HepG2 (cell line): ENCODE data around the gene CELSR3. TPM values are rescaled to one million over a fixed set of nuclear protein-coding genes. Genes with fewer than 3 reads are reported as not detected.
A peak's percentile ranks its signal among the peaks of the same experiment; 100 is the strongest.

Experiments
- NBN ChIP-seq: fragments of 450-650 bp; conservative IDR thresholded peaks from 2 replicates; pipeline ENCODE4 v1.6.1; 2017
- PCBP1 ChIP-seq: fragments of 200-400 bp; formaldehyde crosslinking; IDR thresholded peaks from 2 replicates; pipeline ENCODE4 v1.6.1; 2017; ENCODE audit warnings: mild to moderate bottlenecking, low read depth, low read length, borderline replicate concordance
- PRMT3 ChIP-seq: sonication (generic); formaldehyde crosslinking; IDR thresholded peaks from 2 replicates; pipeline ENCODE4 v1.8.1; 2022; ENCODE audit warnings: low read depth, mild to moderate bottlenecking, moderate library complexity, missing genetic modification reagents, borderline replicate concordance
- RELA ChIP-seq: sonication (generic); formaldehyde crosslinking; IDR thresholded peaks from 2 replicates; pipeline ENCODE4 v1.4.0; 2020; ENCODE audit warnings: missing genetic modification reagents
- RXRB ChIP-seq: IDR thresholded peaks from 2 replicates; pipeline ENCODE4 v1.6.1; 2016; ENCODE audit warnings: borderline replicate concordance, missing genetic modification reagents, missing compliant biosample characterization
- ZBTB7B ChIP-seq: sonication (generic); formaldehyde crosslinking; IDR thresholded peaks from 2 replicates; pipeline ENCODE4 v1.4.0; 2020; ENCODE audit warnings: missing genetic modification reagents
- ZBTB8A ChIP-seq: sonication (generic); formaldehyde crosslinking; IDR thresholded peaks from 2 replicates; pipeline ENCODE4 v1.4.0; 2020; ENCODE audit warnings: mild to moderate bottlenecking, low read depth, missing genetic modification reagents, borderline replicate concordance
- ZNF484 ChIP-seq: sonication (generic); formaldehyde crosslinking; IDR thresholded peaks from 2 replicates; pipeline ENCODE4 v1.5.1; 2020; ENCODE audit warnings: mild to moderate bottlenecking, low read depth, missing genetic modification reagents, borderline replicate concordance
- ZNF687 ChIP-seq: sonication (generic); formaldehyde crosslinking; IDR thresholded peaks from 2 replicates; pipeline ENCODE4 v1.5.1; 2020; ENCODE audit warnings: mild to moderate bottlenecking, missing genetic modification reagents, moderate library complexity
- polyA plus RNA-seq, 8 experiments: library from polyadenylated mRNA; depleted of rRNA in 3 of 8; stranded (reverse) in 7 of 8; unstranded in 1 of 8; fragments of >200 nt; fragmentation: Illumina TruSeq in 4 of 8; extraction: Trizol in 4 of 8; gene quantifications; 2 replicates each; pipeline versions ENCODE4 v1.2.1 to v1.2.3, GENCODE V29; 2011 to 2016; ENCODE audit warnings: low read depth in 4 of 8, missing spikeins in 1 of 8, mixed read lengths in 1 of 8; ENCODE audit not compliant: insufficient read depth in 1 of 8
- total RNA-seq, 5 experiments: library from RNA; depleted of rRNA; stranded (reverse); fragments of >200 nt; fragmentation: Illumina TruSeq; extraction: Trizol; gene quantifications; 2 replicates each; pipeline ENCODE4 v1.2.3, GENCODE V29; 2016; ENCODE audit warnings: low read depth in 1 of 5
- TF ChIP-seq, protein P1 (sequence below): sonication (generic); formaldehyde crosslinking; IDR thresholded peaks from 2 replicates; pipeline ENCODE4 v1.4.0; 2020; ENCODE audit warnings: missing genetic modification reagents, mild to moderate bottlenecking, borderline replicate concordance
- TF ChIP-seq, protein P2 (sequence below): sonication (generic); formaldehyde crosslinking; IDR thresholded peaks from 2 replicates; pipeline ENCODE4 v1.5.1; 2020; ENCODE audit warnings: mild to moderate bottlenecking, missing genetic modification reagents

The CELSR3 gene
- total and polyA plus RNA-seq, 2 of the 13 experiments (the other 11 are each of a cell fraction or from before 2014, with no cell fraction given): 5.4 to 6.7 TPM

DNA sequence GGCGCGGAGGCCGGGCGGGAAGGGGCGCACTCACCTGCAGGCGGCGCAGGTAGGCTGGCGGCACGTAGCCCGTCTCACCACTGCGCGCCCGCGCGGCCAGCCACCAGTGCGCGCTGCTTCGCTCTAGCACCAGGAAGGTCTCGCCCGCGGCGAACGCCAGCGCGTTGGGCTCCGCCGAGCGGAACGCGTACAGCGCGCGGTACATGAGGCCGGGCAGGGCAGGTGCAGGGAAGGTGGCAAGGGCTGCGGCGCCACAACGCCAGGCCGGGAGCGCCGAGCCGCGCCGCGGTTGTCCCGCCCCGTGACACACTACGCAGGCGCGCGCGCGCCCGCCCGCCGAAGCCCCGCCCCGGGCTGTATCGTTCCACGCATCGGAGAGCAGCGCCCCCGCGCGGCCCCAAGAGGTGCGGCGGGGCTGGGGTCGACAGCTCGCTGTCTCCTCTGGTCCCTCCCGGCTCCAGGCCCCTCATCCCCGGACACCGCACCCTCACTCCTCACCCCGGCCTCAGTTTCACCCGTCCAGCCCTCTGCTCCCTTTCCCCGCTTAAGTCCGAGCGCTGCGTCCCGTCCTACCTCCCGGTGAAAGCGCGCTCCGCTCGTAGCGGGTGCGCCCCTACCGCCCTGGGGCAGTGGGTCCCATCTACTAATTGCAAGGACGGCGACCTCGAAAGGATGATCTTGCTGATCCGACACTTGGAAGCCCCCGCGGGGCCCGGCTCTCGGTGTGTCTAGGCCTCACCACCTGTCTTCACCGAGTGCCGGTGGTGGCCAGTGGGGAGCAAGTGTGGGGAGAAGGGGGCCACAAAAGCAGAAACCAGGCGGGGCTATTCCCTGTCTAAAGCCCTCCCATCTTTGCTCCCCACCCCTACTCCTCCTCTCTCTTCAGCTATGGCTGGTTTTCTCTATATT lies 23.2 kb upstream of the CELSR3 start, which contains the start of gene NCKIPSD (continued):
- TF ChIP-seq, protein P1, sequence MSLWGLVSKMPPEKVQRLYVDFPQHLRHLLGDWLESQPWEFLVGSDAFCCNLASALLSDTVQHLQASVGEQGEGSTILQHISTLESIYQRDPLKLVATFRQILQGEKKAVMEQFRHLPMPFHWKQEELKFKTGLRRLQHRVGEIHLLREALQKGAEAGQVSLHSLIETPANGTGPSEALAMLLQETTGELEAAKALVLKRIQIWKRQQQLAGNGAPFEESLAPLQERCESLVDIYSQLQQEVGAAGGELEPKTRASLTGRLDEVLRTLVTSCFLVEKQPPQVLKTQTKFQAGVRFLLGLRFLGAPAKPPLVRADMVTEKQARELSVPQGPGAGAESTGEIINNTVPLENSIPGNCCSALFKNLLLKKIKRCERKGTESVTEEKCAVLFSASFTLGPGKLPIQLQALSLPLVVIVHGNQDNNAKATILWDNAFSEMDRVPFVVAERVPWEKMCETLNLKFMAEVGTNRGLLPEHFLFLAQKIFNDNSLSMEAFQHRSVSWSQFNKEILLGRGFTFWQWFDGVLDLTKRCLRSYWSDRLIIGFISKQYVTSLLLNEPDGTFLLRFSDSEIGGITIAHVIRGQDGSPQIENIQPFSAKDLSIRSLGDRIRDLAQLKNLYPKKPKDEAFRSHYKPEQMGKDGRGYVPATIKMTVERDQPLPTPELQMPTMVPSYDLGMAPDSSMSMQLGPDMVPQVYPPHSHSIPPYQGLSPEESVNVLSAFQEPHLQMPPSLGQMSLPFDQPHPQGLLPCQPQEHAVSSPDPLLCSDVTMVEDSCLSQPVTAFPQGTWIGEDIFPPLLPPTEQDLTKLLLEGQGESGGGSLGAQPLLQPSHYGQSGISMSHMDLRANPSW: no peak
- TF ChIP-seq RXRB (CRISPR knock-in tag) (peak; percentile 49), ZBTB7B (peak; percentile 10; the same call in 1 of the 2 replicates), PCBP1 (no peak), NBN (no peak), ZBTB8A (no peak), ZNF484 (CRISPR knock-in tag) (no peak), RELA (CRISPR knock-in tag) (peak; percentile 58; the same call in 1 of the 2 replicates), PRMT3 (CRISPR knock-in tag) (no peak; the same call in 1 of the 2 replicates), ZNF687 (peak; percentile 92)
- TF ChIP-seq, protein P2, sequence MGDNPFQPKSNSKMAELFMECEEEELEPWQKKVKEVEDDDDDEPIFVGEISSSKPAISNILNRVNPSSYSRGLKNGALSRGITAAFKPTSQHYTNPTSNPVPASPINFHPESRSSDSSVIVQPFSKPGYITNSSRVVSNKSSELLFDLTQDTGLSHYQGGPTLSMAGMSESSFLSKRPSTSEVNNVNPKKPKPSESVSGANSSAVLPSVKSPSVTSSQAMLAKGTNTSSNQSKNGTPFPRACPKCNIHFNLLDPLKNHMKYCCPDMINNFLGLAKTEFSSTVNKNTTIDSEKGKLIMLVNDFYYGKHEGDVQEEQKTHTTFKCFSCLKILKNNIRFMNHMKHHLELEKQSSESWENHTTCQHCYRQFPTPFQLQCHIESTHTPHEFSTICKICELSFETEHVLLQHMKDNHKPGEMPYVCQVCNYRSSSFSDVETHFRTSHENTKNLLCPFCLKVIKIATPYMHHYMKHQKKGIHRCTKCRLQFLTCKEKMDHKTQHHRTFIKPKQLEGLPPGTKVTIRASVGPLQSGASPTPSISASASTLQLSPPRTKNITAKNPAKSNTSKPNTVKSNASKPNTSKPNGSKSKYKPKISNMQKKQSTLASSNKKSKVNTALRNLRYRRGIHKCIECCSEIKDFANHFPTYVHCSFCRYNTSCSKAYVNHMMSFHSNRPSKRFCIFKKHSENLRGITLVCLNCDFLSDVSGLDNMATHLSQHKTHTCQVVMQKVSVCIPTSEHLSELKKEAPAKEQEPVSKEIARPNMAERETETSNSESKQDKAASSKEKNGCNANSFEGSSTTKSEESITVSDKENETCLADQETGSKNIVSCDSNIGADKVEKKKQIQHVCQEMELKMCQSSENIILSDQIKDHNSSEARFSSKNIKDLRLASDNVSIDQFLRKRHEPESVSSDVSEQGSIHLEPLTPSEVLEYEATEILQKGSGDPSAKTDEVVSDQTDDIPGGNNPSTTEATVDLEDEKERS (CRISPR knock-in tag): no peak; the same call in 1 of the 2 replicates
